Superior temporal gyrus (tissue), 1 donor: ENCODE measurements around the gene DNAJC5.
A peak's percentile ranks its signal among the peaks of the same experiment; 100 is the strongest.
"Not testable (repeated sequence)": the region's sequence is repeated elsewhere in the genome, so short reads cannot be mapped to it uniquely, and the experiment has no call there.

Experiments used
- DNase-seq: peaks from one replicate; pipeline ENCODE4 v3.0.0-alpha.2; 2016; ENCODE audit errors: extremely low spot score

The DNAJC5 gene

GRCh38 chr20:63894358-63895201 lies at the start of gene DNAJC5:
Gene DNAJC5 (plus strand): TSS chr20:63895126. CDS start chr20:63928346, 33,220 bp downstream.
- peak; percentile 97 for DNase-seq

GRCh38 chr20:63846128-63846771 lies 48.7 kb upstream of the DNAJC5 start:
- no peak for DNase-seq

- DNase-seq = no peak
Measured at GRCh38 chr20:63846888-63847236, 48.1 kb upstream of the DNAJC5 start.

DNA sequence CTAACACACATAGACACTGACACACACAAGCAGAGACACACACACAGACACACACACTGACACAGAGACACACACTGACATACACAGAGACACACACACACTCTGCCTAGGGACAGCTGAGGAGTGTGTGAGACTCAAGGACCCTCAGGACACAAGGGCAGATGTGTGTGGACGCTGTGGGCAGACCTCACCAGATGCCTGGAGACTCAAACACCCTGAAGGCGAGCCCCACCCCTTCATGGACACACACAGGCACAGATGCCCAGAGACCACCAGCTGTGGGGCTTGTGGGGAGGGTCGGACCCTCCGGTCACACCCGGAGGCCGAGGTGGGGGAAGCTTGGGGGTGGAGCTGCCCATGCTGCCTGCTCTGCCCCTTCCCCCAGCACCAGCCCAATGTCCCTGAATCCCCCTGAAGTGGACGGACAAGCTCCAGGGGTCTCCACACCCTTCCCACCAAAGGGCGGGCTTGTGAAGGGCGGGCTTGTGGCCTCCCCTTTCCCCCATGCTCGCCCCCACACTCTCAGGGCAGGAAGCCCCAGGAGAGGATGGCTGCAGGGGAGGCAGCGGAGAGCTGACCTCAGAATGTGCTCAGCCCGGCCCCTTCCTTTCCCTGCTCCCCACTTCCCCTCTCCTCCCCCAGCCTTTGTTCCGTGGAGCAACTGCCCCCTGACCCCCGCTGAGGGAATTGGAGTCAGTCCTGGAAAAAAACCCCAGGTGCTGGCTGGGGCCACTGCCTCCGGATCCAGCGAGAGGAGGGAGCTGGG lies 47.5 kb upstream of the DNAJC5 start:
- no peak for DNase-seq

- no peak for DNase-seq
Measured at GRCh38 chr20:63848003-63848911, 46.7 kb upstream of the DNAJC5 start.

GRCh38 chr20:63850689-63851547 lies 44.0 kb upstream of the DNAJC5 start:
- DNase-seq = no peak

DNA sequence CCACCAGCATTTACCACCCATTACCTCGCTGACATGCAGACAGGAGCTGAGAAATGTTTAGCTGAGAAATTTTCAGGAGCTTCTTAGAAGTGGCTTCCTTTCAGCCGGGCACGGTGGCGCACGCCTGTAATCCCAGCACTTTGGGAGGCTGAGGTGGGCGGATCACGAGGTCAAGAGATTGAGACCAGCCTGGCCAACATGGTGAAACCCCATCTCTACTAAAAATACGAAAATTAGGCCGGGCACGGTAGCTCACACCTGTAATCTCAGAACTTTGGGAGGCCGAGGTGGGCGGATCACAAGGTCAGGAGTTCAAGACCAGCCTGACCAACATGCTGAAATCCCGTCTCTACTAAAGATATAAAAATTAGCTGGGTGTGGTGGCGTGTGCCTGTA lies 43.4 kb upstream of the DNAJC5 start:
- not testable (repeated sequence) for DNase-seq

GRCh38 chr20:63853733-63854068 lies 41.2 kb upstream of the DNAJC5 start:
- not testable (repeated sequence) for DNase-seq

DNA sequence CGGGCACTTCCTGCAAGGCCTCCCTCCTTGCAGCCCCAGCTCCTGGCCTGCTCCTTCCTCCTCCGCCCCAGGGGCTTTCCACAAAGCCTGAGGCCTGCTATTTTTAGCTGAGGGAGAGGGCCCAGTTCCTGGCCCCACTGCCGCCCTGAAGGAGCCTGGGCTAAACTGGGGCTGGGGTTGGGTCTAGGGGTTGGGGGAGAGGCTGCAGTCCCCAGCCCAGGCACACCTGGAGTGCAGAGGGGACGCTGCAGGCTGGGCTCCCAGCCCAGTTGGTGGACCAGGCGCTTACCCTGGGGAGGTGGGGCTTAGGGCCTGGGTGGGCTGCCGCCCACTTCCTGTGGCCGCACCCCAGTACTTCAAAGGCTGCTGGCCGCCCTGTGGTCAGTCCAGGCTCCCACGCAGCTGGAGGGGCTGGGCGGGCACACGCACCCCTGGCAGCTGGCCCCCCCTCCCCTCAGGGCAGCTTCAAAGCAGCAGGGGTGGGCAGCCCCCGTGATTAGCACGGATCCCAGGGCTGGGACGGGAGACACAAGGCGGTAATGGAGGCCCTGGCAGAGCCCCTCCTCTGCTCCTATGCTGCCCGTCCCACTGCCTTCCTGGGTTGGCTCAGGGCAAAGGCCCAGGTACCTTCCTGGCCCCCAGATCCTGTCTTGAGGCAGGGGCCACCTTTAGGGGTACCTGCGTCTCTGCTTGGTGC lies 40.7 kb upstream of the DNAJC5 start:
- DNase-seq = no peak

- no peak for DNase-seq
Measured at GRCh38 chr20:63854766-63855362, 40.1 kb upstream of the DNAJC5 start.

- DNase-seq = no peak
Measured at GRCh38 chr20:63855363-63856097, 39.4 kb upstream of the DNAJC5 start.

- DNase-seq = no peak
Measured at GRCh38 chr20:63856098-63856511, 38.8 kb upstream of the DNAJC5 start.

GRCh38 chr20:63857764-63858392 lies 37.0 kb upstream of the DNAJC5 start:
- no peak for DNase-seq

GRCh38 chr20:63858393-63859165 lies 36.3 kb upstream of the DNAJC5 start:
- no peak for DNase-seq

DNA sequence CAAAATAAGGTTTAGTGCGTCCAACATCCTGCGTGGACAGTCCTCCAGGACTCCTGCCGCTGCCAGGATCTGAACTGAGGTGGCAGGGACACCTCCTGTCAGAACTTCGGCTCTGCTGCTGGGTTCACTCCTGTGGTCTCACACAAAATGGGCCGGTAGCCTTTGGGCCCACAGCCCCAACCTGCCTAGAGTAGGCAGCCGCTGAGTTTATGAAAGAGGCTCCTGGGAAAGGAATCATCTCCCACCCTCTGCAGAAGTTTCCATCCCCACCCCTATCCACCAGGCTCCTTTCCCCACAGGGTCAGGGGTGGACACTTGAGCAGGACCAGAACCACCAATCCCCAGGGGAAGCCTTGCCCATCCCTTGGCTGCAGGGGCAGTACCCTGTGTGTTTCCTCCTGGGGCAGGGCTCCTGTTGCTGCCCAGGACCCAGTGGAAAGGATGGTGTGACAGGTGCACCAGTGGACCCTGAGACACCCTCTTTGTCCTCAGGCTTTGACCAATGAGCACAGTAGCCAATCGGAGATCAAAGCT lies 35.7 kb upstream of the DNAJC5 start:
- no peak for DNase-seq

GRCh38 chr20:63860325-63861051 lies 34.4 kb upstream of the DNAJC5 start:
- DNase-seq = no peak
